ENCODE measurements around the gene CARD11.

DNA sequence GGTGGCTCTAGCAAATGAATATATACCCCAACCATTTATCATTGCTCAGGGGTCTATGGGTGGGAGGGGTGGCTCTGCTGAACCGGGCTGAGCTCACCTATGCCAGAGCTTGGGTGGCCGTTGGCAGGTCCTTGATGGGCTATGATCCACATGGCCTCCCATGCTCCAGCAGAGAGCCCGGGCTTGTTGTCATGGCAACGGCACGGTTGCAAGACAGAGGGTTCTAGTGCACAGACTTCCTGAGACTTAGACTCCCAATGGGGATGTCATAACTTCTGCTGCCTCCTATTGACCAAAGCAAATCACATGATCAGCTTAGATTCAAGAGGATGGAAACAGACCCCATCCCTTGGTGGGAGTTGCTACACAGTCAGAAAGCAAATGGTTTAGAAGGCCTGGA is 36.4 kb upstream of the CARD11 start:
- no peak for TF ChIP-seq POLR2A (IDR thresholded peaks at IDR 0.05; ENCODE audit: low read length)
- TF ChIP-seq GATA1 (IDR thresholded peaks at IDR 0.05; ENCODE audit: low read depth, low read length): no peak
